K562 (cell line): ENCODE data around the gene WNT7B. TPM values are rescaled to one million over a fixed set of nuclear protein-coding genes. Genes with fewer than 3 reads are reported as not detected.

Experiments
- ATAC-seq: fragments of 200-7000 bp; cut with Tn5 transposase; 3 replicates; pipeline ENCODE4 v1.9.1; 2020; ENCODE audit warnings: moderate library complexity
- BruUV-seq: library from RNA; stranded (reverse); fragments of 400-500 nt; replicated peaks from 2 replicates; lab custom pipeline; 2021; lab: Mats Ljungman, UMichigan
- CTCF ChIA-PET: fragments of 300-600 bp; formaldehyde crosslinking; extraction: SDS; loops from one replicate; lab custom pipeline; 2021; ENCODE audit warnings: low intra/inter-chr PET ratio; lab: Yijun Ruan, JAX
- POLR2A ChIA-PET: fragments of 300-600, 350-650 bp; sonication (Branson Sonifier 250); formaldehyde crosslinking; extraction: SDS; loops from one replicate; lab custom pipeline; 2021; ENCODE audit warnings: antibody characterized with exemption, inconsistent platforms; lab: Yijun Ruan, JAX
- DNase-seq, 4 experiments: peaks; one replicate each; pipeline versions ENCODE4 v3.0.0 to v3.0.0-alpha.2; 2011 to 2018; ENCODE audit warnings: low spot score in 3 of 4, mixed read lengths in 3 of 4; ENCODE audit errors: extremely low read depth in 1 of 4
- FAIRE-seq: peaks from 2 replicates; lab custom pipeline; 2011; peaks lifted over from hg19 to GRCh38; lab: Jason Lieb, UNC
- H2AFZ ChIP-seq: 2 replicates; pipeline ENCODE4 v1.6.0; 2011; ENCODE audit warnings: low read depth, low read length, control low read depth, inconsistent platforms
- H3K27ac ChIP-seq: fragments of 200-600 bp; 3 replicates; pipeline ENCODE4 v1.8.0; 2011; ENCODE audit warnings: low read depth, mild to moderate bottlenecking, control low read depth, inconsistent platforms, low read length, moderate library complexity, mixed read lengths; ENCODE audit errors: extremely low read depth
- H3K27me3 ChIP-seq, 2 experiments: fragments of 300-600 bp in 1 of 2; 2 replicates in 1 of 2; 3 replicates in 1 of 2; pipeline versions ENCODE4 v1.6.0 to v1.8.0; 2011; ENCODE audit warnings: inconsistent platforms in 2 of 2, low read length in 2 of 2, mild to moderate bottlenecking in 1 of 2, mixed read lengths in 1 of 2, moderate library complexity in 1 of 2; ENCODE audit not compliant: control insufficient read depth in 2 of 2, insufficient read depth in 2 of 2
- H3K36me3 ChIP-seq: fragments of 300-600 bp; 3 replicates; pipeline ENCODE4 v1.8.0; 2011; ENCODE audit warnings: mild to moderate bottlenecking, low read length, inconsistent platforms; ENCODE audit not compliant: control insufficient read depth, insufficient read depth
- H3K4me1 ChIP-seq, 2 experiments: fragments of 200-600 bp in 1 of 2; replicated peaks in 1 of 2; 2 replicates in 1 of 2; 3 replicates in 1 of 2; pipeline versions ENCODE4 v1.5.1 to v1.8.0; 2011; ENCODE audit warnings: inconsistent platforms in 2 of 2, low read length in 2 of 2, mild to moderate bottlenecking in 1 of 2, mixed read lengths in 1 of 2, moderate library complexity in 1 of 2; ENCODE audit not compliant: control insufficient read depth in 2 of 2, insufficient read depth in 2 of 2
- H3K4me2 ChIP-seq: 2 replicates; pipeline ENCODE4 v1.6.1; 2011; ENCODE audit warnings: low read length, control low read depth, inconsistent platforms, mixed read lengths; ENCODE audit not compliant: insufficient read depth
- H3K4me3 ChIP-seq: fragments of 200-600 bp; sonication (generic), shearing (Covaris generic); 2 replicates; pipeline ENCODE4 v1.5.1; 2016; ENCODE audit warnings: control low read depth, inconsistent platforms
- H3K79me2 ChIP-seq: fragments of 200-600 bp; 3 replicates; pipeline ENCODE4 v1.8.0; 2011; ENCODE audit warnings: low read length, inconsistent platforms; ENCODE audit not compliant: control insufficient read depth, insufficient read depth
- H3K9ac ChIP-seq, 2 experiments: 2 replicates each; pipeline versions ENCODE4 v1.6.0 to v1.6.1; 2011; ENCODE audit warnings: low read depth in 2 of 2, low read length in 2 of 2, control low read depth in 1 of 2, inconsistent platforms in 1 of 2, mild to moderate bottlenecking in 1 of 2, mixed read lengths in 1 of 2; ENCODE audit not compliant: insufficient read depth in 1 of 2
- H3K9me1 ChIP-seq: one replicate; pipeline ENCODE4 v1.6.0; 2011; ENCODE audit warnings: inconsistent platforms, mild to moderate bottlenecking, low read length, moderate library complexity; ENCODE audit not compliant: control insufficient read depth, insufficient read depth
- H3K9me3 ChIP-seq: replicated peaks from 2 replicates; pipeline ENCODE4 v1.5.1; 2011; ENCODE audit warnings: low read depth, low read length, inconsistent platforms; ENCODE audit not compliant: control insufficient read depth, insufficient read depth
- H4K20me1 ChIP-seq: replicated peaks from 2 replicates; pipeline ENCODE4 v1.6.1; 2011; ENCODE audit warnings: low read length, inconsistent platforms, mixed read lengths; ENCODE audit not compliant: control insufficient read depth, insufficient read depth
- CHCHD3 ChIP-seq: fragments of 250-450 bp; sonication (Bioruptor Pico); IDR thresholded peaks from 2 replicates; pipeline ENCODE4 v2.1.2; 2022; ENCODE audit warnings: mild to moderate bottlenecking
- ETV5 ChIP-seq: sonication (generic); formaldehyde crosslinking; IDR thresholded peaks from 2 replicates; pipeline ENCODE4 v1.4.0; 2020; ENCODE audit warnings: low read depth, mild to moderate bottlenecking, missing genetic modification reagents
- FUS ChIP-seq: fragments of 200-400 bp; formaldehyde crosslinking; optimal IDR thresholded peaks from 2 replicates; pipeline ENCODE3; 2017; ENCODE audit warnings: low read depth, low read length
- GATAD2B ChIP-seq: fragments of 450-650 bp; IDR thresholded peaks from 2 replicates; pipeline ENCODE4 v1.6.1; 2017; ENCODE audit warnings: mild to moderate bottlenecking, borderline replicate concordance
- HNRNPH1 ChIP-seq: fragments of 200-400 bp; formaldehyde crosslinking; optimal IDR thresholded peaks from 2 replicates; pipeline ENCODE3; 2017; ENCODE audit warnings: low read depth, mild to moderate bottlenecking, low read length, moderate library complexity
- MEIS2 ChIP-seq: fragments of 450-650 bp; IDR thresholded peaks from 2 replicates; pipeline ENCODE4 v1.6.1; 2014; ENCODE audit warnings: mild to moderate bottlenecking; ENCODE audit not compliant: partially characterized antibody
- NRF1 ChIP-seq, 2 experiments: fragments of 450-650 bp; IDR thresholded peaks in 1 of 2; conservative IDR thresholded peaks in 1 of 2; 2 replicates each; pipeline ENCODE4 v1.6.1; 2014; ENCODE audit warnings: mild to moderate bottlenecking in 2 of 2
- NUFIP1 ChIP-seq: fragments of 450-650 bp; IDR thresholded peaks from 2 replicates; pipeline ENCODE4 v1.6.1; 2018; ENCODE audit not compliant: partially characterized antibody
- ZNF232 ChIP-seq: sonication (generic); formaldehyde crosslinking; IDR thresholded peaks from 2 replicates; pipeline ENCODE4 v1.8.0; 2022; ENCODE audit warnings: mild to moderate bottlenecking, missing genetic modification reagents
- ZSCAN32 ChIP-seq: fragments of 450-650 bp; formaldehyde crosslinking; IDR thresholded peaks from 2 replicates; pipeline ENCODE4 v1.4.0; 2020; ENCODE audit warnings: mild to moderate bottlenecking, moderate library complexity
- ZZZ3 ChIP-seq: fragments of 450-650 bp; IDR thresholded peaks from 2 replicates; pipeline ENCODE4 v1.6.1; 2016; ENCODE audit warnings: antibody characterized with exemption, mild to moderate bottlenecking, moderate library complexity
- WGBS: fragments of 100-300 bp; shearing (Covaris generic); methylation state at CpG from one replicate; pipeline ENCODE4 v1.1.6; 2016; ENCODE audit warnings: low coverage, mixed read lengths; ENCODE audit not compliant: insufficient coverage; ENCODE audit errors: missing lambda C conversion rate; 5-methylcytosine and 5-hydroxymethylcytosine counted together
- in situ Hi-C: fragments of 300-500 bp; cut with MboI; formaldehyde crosslinking; loops from 4 replicates; pipeline ENCODE4 v1.15.0; 2018; ENCODE audit warnings: inconsistent platforms, mixed read lengths
- intact Hi-C: fragments of 100-400 bp; cut with micrococcal nuclease; formaldehyde crosslinking; loops from 2 replicates; pipeline ENCODE4 v1.14.2; 2022
- polyA plus RNA-seq, 8 experiments: library from polyadenylated mRNA; depleted of rRNA in 4 of 8; stranded (reverse) in 5 of 8; unstranded in 3 of 8; fragments of >200 nt; fragmentation: Nextera tagmentation in 2 of 8; fragmentation: Illumina TruSeq in 1 of 8; extraction: Ambion mirVana in 2 of 8; extraction: Trizol in 1 of 8; gene quantifications; 2 replicates each; pipeline versions ENCODE4 v1.2.1 to v1.2.3, GENCODE V29; 2011 to 2014; ENCODE audit warnings: inconsistent platforms in 1 of 8, missing spikeins in 1 of 8
- total RNA-seq, 7 experiments: library from RNA; depleted of rRNA in 6 of 7; stranded (reverse); fragments of >200 nt in 6 of 7; fragmentation: Illumina TruSeq in 2 of 7; extraction: Trizol in 2 of 7; gene quantifications; 2 replicates each; pipeline versions ENCODE4 v1.2.1 to v1.2.3, GENCODE V29; 2011 to 2021; ENCODE audit warnings: low replicate concordance in 1 of 7
- TF ChIP-seq, protein P1 (sequence below), 2 experiments: IDR thresholded peaks; 2 replicates each; pipeline ENCODE4 v1.6.1; 2011; ENCODE audit warnings: borderline replicate concordance in 1 of 2, control low read depth in 1 of 2, low read depth in 1 of 2, low read length in 1 of 2, mild to moderate bottlenecking in 1 of 2, mixed read lengths in 1 of 2, moderate library complexity in 1 of 2; ENCODE audit not compliant: insufficient read depth in 1 of 2, insufficient read length in 1 of 2, poor library complexity in 1 of 2, severe bottlenecking in 1 of 2; ENCODE audit errors: extremely low read depth in 1 of 2
- TF ChIP-seq, protein P2 (sequence below): sonication (generic); formaldehyde crosslinking; IDR thresholded peaks from 2 replicates; pipeline ENCODE4 v1.8.0; 2022; ENCODE audit warnings: mild to moderate bottlenecking, missing genetic modification reagents
- TF ChIP-seq, protein P3 (sequence below): fragments of 250-450 bp; sonication (Bioruptor Pico); IDR thresholded peaks from 2 replicates; pipeline ENCODE4 v1.4.0; 2020; ENCODE audit warnings: mild to moderate bottlenecking
- TF ChIP-seq, protein P4 (sequence below): IDR thresholded peaks from 3 replicates; pipeline ENCODE4 v1.6.1; 2011; ENCODE audit warnings: borderline replicate concordance, mild to moderate bottlenecking; ENCODE audit not compliant: insufficient read length, insufficient read depth

The WNT7B gene
- total and polyA plus RNA-seq, 9 of the 15 experiments (the other 6 are each of a cell fraction or from before 2014, with no cell fraction given): not detected

DNA sequence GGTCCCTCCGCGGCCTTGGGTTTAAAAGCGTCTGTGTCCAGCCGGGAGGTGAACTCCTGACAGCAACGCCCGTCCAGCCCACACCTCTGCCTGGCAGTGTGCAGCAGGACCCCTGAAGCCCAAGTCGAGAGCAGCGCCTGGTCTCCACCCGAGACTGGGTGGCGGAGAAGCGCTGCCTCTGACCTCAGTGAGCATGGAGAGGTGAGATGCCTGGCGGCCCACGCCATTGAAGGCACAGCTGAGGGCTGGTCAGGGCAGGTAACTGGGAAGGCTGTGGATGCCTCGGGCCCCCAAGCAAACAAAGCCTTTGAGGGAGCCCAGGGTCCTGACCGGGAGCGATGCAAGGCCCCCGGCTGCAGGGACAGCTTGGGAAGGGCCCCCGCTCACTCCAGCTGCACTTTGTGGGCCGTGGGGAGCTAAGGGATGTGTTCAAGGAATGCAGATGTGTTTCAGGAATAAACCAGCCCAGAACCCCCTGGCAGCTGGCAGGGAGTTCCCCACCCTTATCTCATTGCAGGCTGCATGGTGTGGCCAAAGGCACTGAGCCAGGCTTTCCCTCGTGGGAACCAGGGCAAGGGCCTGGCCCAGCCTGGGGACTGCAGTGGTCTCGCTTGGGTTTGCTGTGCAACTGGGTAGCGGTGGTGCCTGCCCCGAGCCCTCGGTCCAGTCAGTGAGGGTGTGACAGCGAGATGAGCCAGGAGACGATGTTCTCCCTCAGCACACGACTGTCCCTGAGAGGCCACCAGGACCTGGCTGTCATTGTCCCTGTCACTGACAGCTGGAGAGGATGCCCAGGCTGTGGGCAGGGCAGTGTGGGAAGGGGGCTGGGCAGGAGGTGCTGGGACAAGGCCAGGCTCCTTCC, 92.5 kb downstream of the WNT7B start (continued):
- TF ChIP-seq, protein P1, sequence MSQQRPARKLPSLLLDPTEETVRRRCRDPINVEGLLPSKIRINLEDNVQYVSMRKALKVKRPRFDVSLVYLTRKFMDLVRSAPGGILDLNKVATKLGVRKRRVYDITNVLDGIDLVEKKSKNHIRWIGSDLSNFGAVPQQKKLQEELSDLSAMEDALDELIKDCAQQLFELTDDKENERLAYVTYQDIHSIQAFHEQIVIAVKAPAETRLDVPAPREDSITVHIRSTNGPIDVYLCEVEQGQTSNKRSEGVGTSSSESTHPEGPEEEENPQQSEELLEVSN (IDR thresholded peaks at IDR 0.05; ENCODE audit: borderline replicate concordance in 1 of 2, extremely low read depth in 1 of 2, insufficient read depth in 1 of 2, insufficient read length in 1 of 2, low read depth in 1 of 2, low read length in 1 of 2, poor library complexity in 1 of 2, severe bottlenecking in 1 of 2): no peak
- TF ChIP-seq MEIS2 (no peak), HNRNPH1 (no peak)
- TF ChIP-seq, protein P2, sequence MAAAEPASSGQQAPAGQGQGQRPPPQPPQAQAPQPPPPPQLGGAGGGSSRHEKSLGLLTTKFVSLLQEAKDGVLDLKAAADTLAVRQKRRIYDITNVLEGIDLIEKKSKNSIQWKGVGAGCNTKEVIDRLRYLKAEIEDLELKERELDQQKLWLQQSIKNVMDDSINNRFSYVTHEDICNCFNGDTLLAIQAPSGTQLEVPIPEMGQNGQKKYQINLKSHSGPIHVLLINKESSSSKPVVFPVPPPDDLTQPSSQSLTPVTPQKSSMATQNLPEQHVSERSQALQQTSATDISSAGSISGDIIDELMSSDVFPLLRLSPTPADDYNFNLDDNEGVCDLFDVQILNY: no peak

DNA sequence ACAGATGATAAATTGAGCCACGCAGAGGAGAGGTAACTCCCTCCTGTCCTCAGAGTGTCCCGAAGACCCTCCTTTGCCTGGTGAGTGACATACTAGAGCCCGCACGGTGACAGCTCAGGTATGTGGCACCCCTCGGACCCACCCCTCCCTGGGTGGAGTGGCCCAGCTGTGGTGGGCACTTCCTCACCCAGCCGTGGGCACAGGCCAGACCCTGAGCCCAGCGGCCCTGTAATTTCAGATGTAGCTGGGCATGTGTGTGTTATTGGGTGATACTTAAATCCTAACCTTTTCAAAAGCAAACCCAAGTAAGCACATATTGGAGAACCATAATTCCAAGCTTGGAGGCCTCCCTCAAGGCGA, 93.2 kb downstream of the WNT7B start:
- DNase-seq (no peak), FAIRE-seq (no peak), ATAC-seq (no peak)
- WGBS: 31% methylated on average over 5 of the region's 8 CpGs
- in situ Hi-C loops: no loop called here
- Histone ChIP-seq H3K9me1 (no peaks in the 10 kb centered on the region), H2AFZ (no peak overlapping the region), H3K27me3 (peaks cover 4 to 67% of the 10 kb centered on the region in 2 experiments; a peak in 4 of 5 replicates), H3K79me2 (no peaks in the 10 kb centered on the region), H3K9ac (no peak overlapping the region), H3K4me2 (no peak overlapping the region), H3K4me3 (no peak overlapping the region), H3K4me1 (peaks cover 0 to 22% of the 10 kb centered on the region in 2 experiments; a peak in 2 of 5 replicates), H3K9me3 (no peaks in the 10 kb centered on the region), H4K20me1 (peaks cover 6% of the 10 kb centered on the region), H3K36me3 (no peaks in the 10 kb centered on the region), H3K27ac (no peak overlapping the region)
- CTCF ChIA-PET: no interaction called here
- TF ChIP-seq ZSCAN32: no peak
- TF ChIP-seq CHCHD3: no peak
- TF ChIP-seq ZZZ3: no peak
- TF ChIP-seq, protein P3, sequence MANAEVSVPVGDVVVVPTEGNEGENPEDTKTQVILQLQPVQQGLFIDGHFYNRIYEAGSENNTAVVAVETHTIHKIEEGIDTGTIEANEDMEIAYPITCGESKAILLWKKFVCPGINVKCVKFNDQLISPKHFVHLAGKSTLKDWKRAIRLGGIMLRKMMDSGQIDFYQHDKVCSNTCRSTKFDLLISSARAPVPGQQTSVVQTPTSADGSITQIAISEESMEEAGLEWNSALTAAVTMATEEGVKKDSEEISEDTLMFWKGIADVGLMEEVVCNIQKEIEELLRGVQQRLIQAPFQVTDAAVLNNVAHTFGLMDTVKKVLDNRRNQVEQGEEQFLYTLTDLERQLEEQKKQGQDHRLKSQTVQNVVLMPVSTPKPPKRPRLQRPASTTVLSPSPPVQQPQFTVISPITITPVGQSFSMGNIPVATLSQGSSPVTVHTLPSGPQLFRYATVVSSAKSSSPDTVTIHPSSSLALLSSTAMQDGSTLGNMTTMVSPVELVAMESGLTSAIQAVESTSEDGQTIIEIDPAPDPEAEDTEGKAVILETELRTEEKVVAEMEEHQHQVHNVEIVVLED: no peak
- TF ChIP-seq, protein P4, sequence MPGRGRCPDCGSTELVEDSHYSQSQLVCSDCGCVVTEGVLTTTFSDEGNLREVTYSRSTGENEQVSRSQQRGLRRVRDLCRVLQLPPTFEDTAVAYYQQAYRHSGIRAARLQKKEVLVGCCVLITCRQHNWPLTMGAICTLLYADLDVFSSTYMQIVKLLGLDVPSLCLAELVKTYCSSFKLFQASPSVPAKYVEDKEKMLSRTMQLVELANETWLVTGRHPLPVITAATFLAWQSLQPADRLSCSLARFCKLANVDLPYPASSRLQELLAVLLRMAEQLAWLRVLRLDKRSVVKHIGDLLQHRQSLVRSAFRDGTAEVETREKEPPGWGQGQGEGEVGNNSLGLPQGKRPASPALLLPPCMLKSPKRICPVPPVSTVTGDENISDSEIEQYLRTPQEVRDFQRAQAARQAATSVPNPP: no peak
- TF ChIP-seq NUFIP1: no peak
- no peak for TF ChIP-seq ZNF232 (CRISPR knock-in tag)
- no peak for TF ChIP-seq GATAD2B
- TF ChIP-seq NRF1 (conservative IDR thresholded peaks at IDR 0.05 in 1 of 2, IDR thresholded peaks at IDR 0.05 in 1 of 2): no peak
- no peak for TF ChIP-seq ETV5 (CRISPR knock-in tag)
- TF ChIP-seq FUS: no peak
- no TSS peak for BruUV-seq
- intact Hi-C loops: no loop called here
- POLR2A ChIA-PET: no interaction called here
